Motor neuron (in vitro differentiated cells): ENCODE measurements around the gene UBE2D4. TPM values are rescaled to one million over a fixed set of nuclear protein-coding genes. Genes with fewer than 3 reads are reported as not detected.

Experiments
- ATAC-seq, 8 experiments: fragments of 200-7000 bp; cut with Tn5 transposase; replicated peaks in 6 of 8; 2 replicates each; pipeline ENCODE4 v1.8.0; 2021; ENCODE audit warnings: mild to moderate bottlenecking in 8 of 8, moderate library complexity in 8 of 8
- H3K27ac ChIP-seq, 2 donors: fragments of 250-450 bp; sonication (Bioruptor Pico); 2 replicates each; pipeline ENCODE4 v1.9.0; 2021; ENCODE audit warnings: antibody characterized with exemption in 2 of 2, mild to moderate bottlenecking in 2 of 2, moderate library complexity in 1 of 2
- H3K4me1 ChIP-seq, 2 donors: fragments of 250-450 bp; sonication (Bioruptor Pico); replicated peaks in 1 of 2; 2 replicates each; pipeline ENCODE4 v1.6.1; 2021; ENCODE audit warnings: antibody characterized with exemption in 2 of 2, mild to moderate bottlenecking in 2 of 2, moderate library complexity in 1 of 2
- H3K4me3 ChIP-seq, 5 donors: fragments of 250-450 bp; sonication (Bioruptor Pico); 2 replicates each; pipeline ENCODE4 v1.9.0; 2021; ENCODE audit warnings: antibody characterized with exemption in 5 of 5, mild to moderate bottlenecking in 5 of 5, moderate library complexity in 4 of 5
- WGBS, 10 experiments: fragments of 450-650 bp; shearing (Covaris generic); methylation state at CpG; one replicate each; pipeline ENCODE4 v1.0.0; 2022; 5-methylcytosine and 5-hydroxymethylcytosine counted together
- in situ Hi-C, 9 experiments: fragments of 400-800 bp; cut with MboI; loops; one replicate each; pipeline ENCODE4 v1.15.0; 2021; ENCODE audit warnings: low sequenced_read_pairs in 9 of 9, low pct_unique_long_range_greater_than_20kb in 2 of 9; ENCODE audit not compliant: unreplicated experiment in 9 of 9
- total RNA-seq, 8 experiments: library from RNA; unstranded; fragments of 300-600 nt; gene quantifications; 2 replicates each; pipeline versions ENCODE4 v1.2.3 to v1.2.4, GENCODE V29; 2022

UBE2D4 gene
- total RNA-seq, 8 experiments from 2014 or later, result 8.3 to 29.7 (median 10.7) TPM

DNA sequence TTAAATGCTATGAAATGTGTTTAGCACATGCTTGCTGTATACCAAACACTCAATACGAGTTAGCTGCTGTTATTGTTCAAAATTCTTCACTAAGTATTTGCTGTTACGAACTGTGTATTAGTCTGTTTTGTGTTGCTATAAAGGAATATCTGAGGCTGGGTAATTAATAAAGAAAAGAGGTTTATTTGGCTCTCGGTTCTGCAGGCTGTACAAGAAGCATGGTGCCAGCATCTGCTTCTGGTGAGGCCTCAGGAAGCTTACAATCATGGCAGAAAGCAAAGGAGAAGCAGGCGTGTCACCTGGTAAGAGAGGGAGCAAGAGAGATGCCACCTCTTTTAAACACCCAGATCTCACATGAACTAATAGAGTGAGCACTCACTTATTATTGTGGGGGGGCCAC lies 1.6 kb downstream of the UBE2D4 start:
- peaks cover 0 to 10% of the 10 kb centered on the region in 2 donors for H3K4me1 ChIP-seq
- no peak for ATAC-seq
- WGBS, 10 experiments, result 60 to 100% (median 93%) methylated on average over 1 to 3 of the region's 4 CpGs; no CpG with 5 or more reads in 3 of the 10 experiments
- in situ Hi-C loops, result no loop called here
- H3K4me3 ChIP-seq, result no peak overlapping the region
- no peak overlapping the region for H3K27ac ChIP-seq

DNA sequence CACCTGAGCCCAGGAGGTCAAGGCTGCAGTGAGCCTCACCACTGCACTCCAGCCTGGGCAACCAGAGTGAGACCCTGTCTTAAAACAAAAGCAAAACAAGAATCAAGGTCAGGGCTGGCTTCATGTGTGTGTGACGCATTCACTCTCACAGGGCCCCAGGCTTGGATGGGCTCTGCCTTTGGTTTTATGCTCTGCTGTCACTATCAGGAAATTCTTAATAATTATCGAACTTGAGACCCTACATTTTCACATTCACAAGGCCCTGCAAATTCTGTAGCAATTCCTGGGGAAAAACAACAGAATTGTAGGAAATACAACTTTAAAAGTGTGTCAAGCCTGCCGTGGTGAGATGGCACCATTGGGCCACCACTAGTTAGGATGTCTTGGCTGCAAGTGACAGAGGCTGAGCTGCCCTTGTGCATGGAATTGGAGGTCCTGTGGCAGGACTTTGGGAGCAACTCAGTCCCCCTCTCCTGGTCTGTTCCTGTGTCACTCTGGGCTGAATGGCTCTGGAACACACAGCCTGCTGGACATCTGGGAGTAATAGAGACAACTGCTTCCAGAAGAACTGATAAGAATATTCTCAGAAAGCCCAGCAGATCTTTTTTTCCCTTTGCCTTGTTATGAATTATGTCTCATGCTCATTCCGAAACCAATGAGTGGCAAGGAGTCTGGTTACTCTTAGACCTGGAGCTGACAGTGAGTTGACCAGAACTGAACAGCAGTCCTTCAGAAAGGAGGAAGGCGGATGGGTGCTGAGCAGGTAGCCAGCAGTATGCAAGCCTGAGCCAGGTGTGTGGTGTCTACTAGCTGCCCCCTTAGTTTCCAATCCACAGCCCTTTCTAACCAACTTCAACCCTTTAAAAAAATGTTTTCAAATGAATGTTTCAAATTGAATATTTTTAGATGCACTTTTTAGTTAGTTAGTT lies 3.6 kb downstream of the UBE2D4 start:
- in situ Hi-C loops, result no loop called here
- Histone ChIP-seq H3K4me1 (peaks cover 0 to 10% of the 10 kb centered on the region in 2 donors), H3K27ac (no peak overlapping the region), H3K4me3 (no peak overlapping the region)
- 43 to 100% (median 83%) methylated on average over 1 to 5 of the region's 5 CpGs; no CpG with 5 or more reads in 3 of the 10 experiments for WGBS, 10 experiments
- ATAC-seq, result no peak

DNA sequence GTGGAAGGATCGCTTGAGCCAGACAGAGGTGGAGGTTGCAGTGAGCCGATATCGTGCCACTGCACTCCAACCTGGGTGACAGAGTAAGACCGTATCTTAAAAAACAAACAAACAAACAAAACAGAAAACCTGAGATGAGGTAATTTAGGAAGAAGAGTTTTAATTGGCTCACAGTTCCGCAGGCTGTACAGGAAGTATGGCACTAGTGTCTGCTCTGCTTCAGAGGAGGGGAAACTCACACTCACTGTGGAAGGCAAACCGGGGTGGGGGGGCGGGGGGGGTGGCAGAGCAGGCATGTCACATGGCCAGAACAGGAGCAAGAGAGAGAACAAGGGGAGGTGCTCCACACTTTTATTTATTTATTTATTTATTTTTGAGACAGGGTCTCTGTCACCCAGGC lies 5.1 kb downstream of the UBE2D4 start:
- 80 to 100% (median 90%) methylated on average over 1 to 5 of the region's 7 CpGs; no CpG with 5 or more reads in 2 of the 10 experiments for WGBS, 10 experiments
- peaks cover 0 to 4% of the 10 kb centered on the region in 2 donors for H3K4me1 ChIP-seq
- ATAC-seq, result no peak
- in situ Hi-C loops, result no loop called here
- H3K27ac ChIP-seq, result no peak overlapping the region
- no peak overlapping the region for H3K4me3 ChIP-seq

DNA sequence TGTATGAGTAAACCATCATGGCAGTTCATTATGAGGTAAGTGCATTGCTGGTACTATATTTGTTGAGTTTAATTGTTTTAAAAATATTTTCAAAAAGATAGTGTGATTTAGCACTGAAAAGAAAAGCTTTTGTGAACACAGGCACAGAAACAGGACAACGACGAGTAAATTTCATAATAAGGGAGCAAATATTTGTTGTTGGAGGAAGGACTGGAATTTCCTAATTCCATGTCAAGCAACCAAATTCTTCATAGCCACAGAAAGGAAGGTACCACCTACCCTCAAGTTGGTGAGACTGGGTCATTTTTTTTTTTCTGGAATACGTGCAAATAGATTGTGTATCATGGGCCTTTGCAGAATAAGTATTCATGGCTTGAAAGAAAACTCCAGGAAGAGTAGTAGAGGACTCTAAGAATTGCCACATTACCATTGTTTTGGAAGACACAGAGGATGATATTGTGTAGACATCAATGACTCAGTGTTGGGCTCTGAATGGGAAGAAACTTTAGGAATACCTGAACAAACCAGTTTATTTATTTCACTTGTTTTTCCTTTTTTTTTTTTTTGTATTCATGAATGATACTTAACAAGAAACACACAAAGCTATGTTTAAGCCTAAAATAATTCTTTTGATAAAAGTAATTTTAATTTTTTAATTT lies 7.8 kb downstream of the UBE2D4 start:
- ATAC-seq, result peak in 3 of 8 experiments; percentile 18 to 25 (median 20)
- in situ Hi-C loops, result no loop called here
- Histone ChIP-seq H3K27ac (no peak overlapping the region), H3K4me3 (no peak overlapping the region), H3K4me1 (no peaks in the 10 kb centered on the region)
- 75 to 100% (median 98%) methylated on average over 1 to 3 of the region's 3 CpGs; no CpG with 5 or more reads in 1 of the 10 experiments for WGBS, 10 experiments

DNA sequence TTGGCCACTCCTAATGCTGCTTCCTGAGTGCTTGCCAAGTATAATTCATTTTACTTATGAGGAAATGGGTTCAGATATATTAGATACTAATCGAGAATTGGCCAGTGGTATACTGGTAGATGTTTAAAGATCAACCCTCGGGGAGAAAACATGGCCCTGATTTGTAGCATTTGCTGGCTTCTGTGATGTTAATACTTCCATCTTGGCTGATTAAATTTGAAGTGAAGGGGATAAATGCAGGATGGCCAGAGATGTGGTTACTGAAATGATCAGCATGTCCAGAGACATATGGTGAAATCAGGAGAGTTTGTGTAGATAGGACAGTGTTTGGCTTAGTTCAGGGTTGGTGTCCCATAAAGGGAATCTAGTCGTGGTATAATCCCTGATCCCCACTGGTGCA lies 11.2 kb downstream of the UBE2D4 start:
- ATAC-seq, result no peak
- Histone ChIP-seq H3K4me3 (no peak overlapping the region), H3K4me1 (no peaks in the 10 kb centered on the region), H3K27ac (no peak overlapping the region)
- 31 to 100% (median 72%) methylated on average over 1 to 3 of the region's 3 CpGs; no CpG with 5 or more reads in 2 of the 10 experiments for WGBS, 10 experiments
- in situ Hi-C loops, result no loop called here

DNA sequence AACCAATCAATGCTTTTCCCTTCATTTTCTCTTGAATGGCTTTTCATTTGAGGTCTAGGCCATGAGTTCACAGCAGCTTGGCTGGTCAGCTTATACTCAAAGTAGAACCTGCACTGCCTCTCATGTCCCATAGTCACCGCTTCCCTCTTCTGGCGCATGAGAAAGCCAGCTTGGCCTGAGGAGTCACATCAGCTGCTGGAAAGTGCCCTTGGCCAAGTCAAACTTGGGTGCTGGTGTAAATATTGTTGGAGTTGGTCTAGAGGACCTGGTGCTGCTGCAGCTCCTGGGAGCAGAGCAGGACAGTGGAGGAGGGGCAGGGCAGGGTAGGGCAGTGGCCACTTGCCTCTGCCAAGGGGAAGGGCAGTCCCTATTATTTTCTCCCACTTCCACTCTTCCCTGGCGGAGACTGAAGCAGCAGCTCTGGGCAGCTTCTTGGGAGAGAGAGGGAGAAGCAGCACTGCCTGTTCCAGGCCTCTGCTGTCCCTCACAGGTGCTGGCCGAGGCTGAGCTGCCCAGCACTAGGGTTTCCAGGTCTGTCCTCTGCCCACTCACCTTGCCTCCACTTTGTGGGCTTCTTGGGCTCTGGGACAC lies 12.8 kb downstream of the UBE2D4 start:
- Histone ChIP-seq H3K4me3 (no peak overlapping the region), H3K4me1 (no peaks in the 10 kb centered on the region), H3K27ac (no peak overlapping the region)
- in situ Hi-C loops, result no loop called here
- 67 to 100% (median 96%) methylated on average over 1 to 2 of the region's 4 CpGs; no CpG with 5 or more reads in 4 of the 10 experiments for WGBS, 10 experiments
- ATAC-seq, result no peak

DNA sequence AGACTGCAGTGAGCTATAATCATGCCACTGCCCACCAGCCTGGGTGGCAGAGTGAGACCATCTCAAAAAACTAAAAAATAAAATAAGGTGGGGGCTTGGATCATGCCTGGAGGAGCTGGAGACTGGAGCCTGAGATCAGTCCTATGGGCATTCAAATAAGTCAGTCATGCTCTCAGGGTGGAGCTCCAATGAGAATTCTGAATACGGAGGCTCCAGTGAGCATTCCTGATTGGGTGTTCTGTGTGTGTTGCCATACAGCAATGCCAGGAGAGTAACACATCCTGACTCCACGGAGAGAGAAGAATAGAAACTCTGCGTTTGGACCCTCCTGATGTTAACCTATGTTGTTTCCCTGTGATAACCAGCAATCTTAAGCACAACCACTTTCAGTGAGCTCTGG lies 16.0 kb downstream of the UBE2D4 start:
- Histone ChIP-seq H3K4me3 (no peak overlapping the region), H3K4me1 (no peaks in the 10 kb centered on the region), H3K27ac (no peak overlapping the region)
- ATAC-seq, result peak in 3 of 8 experiments; percentile 92 to 97 (median 96)
- 0 to 83% (median 35%) methylated on average over 1 to 2 of the region's 3 CpGs; no CpG with 5 or more reads in 4 of the 10 experiments for WGBS, 10 experiments
- in situ Hi-C loops, result no loop called here

DNA sequence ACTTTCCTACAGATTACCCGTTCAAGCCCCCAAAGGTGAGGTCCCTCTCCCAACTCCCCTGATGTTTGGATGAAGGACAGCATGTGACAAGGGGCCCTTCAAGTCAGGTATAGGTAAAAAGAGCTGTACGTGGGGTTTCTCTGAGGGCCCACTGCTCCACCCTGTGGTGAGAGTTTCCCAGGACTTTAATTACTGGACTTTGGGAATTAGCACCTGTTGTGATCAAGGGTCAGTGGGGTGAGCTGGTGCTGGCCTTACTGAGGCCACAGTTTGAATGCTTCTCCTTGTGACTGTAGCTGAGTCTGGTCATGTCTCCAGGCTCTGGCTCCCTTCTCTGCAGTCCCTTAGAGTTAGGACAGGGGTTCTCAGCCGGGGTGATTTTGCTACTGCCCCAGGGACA lies 16.8 kb downstream of the UBE2D4 start:
- WGBS, 10 experiments, result 75 to 100% (median 94%) methylated on average over 1 to 2 of the region's 3 CpGs; no CpG with 5 or more reads in 6 of the 10 experiments
- no peak for ATAC-seq
- in situ Hi-C loops, result no loop called here

DNA sequence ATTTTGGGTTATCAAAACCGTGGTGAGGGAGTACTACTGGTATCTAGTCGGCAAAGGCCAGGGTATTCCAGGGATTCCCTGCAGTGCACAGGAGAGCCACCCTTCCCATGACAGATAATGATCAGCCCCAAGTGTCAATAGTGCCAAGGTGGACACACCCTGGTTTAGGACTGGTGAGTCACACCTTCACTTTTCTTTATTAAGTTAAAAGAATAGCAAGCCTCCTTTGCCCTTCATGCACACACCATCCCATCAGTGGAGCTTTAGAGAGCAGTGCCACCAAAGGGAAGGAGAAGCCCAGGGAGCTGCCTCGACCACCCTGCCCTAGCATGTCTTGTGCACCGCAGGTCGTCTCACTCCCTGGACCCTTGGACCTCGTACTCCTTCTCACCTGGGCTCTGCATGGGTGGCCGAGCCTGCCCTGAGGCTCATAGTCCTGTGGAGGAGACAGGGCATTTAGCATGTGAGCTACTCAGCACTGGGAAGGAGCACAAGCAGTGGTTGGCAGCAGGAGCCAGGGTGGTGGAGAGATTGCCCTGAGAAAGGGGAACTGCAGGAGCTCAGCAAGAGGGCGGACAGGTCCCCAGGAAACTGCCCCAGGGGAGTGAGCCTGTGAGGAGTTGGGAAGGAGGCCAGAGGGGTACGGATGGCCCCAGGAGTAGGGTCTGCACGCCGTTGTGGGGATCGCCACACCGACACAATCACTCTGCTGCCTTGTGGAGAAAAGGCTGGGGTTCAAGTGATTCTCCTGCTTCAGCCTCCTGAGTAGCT lies 17.4 kb downstream of the UBE2D4 start:
- 8 to 88% (median 74%) methylated on average over 1 to 9 of the region's 13 CpGs; no CpG with 5 or more reads in 4 of the 10 experiments for WGBS, 10 experiments

More for the DNA sequence above, 16.8 kb downstream of the UBE2D4 start:
- Histone ChIP-seq H3K4me1 (no peaks in the 10 kb centered on the region), H3K27ac (no peak overlapping the region), H3K4me3 (no peak overlapping the region)

DNA sequence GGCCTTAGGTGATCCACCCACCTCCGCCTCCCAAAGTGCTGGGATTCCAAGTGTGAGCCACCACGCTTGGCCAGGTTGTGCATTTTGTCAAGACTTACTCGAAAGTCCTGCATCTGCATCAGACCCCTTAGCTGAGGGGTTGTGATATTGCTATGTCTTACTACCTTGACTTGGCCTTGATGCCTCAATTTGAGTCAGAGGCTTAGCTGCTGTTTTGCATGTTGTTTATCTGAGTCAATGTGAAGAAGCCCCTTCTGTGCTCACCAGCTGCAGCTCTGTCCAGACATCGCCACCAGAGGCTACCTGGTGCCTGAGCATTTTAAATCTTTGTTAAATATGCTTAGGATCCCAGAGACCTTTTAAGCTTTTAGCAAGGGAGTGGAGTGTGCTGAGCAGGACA lies 18.1 kb downstream of the UBE2D4 start:
- no peak overlapping the region for H3K27ac ChIP-seq
- in situ Hi-C loops, result no loop called here
- 83 to 100% (median 93%) methylated on average over 1 to 4 of the region's 4 CpGs; no CpG with 5 or more reads in 4 of the 10 experiments for WGBS, 10 experiments

More for the DNA sequence above, 17.4 kb downstream of the UBE2D4 start:
- Histone ChIP-seq H3K4me1 (no peaks in the 10 kb centered on the region), H3K27ac (no peak overlapping the region), H3K4me3 (no peak overlapping the region)
- in situ Hi-C loops, result no loop called here
- ATAC-seq, result peak in 2 of 8 experiments; percentile 25 to 33

DNA sequence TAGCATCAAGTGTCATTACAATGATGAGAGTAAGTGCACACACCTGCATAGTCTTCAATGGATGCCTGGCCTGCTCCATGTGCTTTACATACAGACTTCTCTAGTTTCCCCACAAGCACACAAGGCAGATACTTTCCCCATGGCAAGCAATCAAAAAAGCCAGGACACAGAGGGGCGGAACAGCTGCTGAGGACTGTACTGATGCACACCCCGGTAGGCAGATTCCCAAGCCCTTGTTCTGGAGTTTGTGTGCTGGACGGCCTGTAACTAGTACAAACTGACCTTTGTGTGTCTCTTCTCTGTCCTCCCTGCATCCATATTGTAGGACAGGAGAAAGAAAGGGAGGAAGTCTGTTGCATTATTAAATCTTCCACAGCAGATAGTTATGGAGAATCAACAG lies 25.8 kb downstream of the UBE2D4 start:
- ATAC-seq, result no peak
- 63 to 88% (median 72%) methylated on average over 1 to 3 of the region's 3 CpGs; no CpG with 5 or more reads in 6 of the 10 experiments for WGBS, 10 experiments
- no peak overlapping the region for H3K4me3 ChIP-seq
- no peak overlapping the region for H3K27ac ChIP-seq
- no peaks in the 10 kb centered on the region for H3K4me1 ChIP-seq
- in situ Hi-C loops, result no loop called here

More for the DNA sequence above, 18.1 kb downstream of the UBE2D4 start:
- no peaks in the 10 kb centered on the region for H3K4me1 ChIP-seq
- no peak overlapping the region for H3K4me3 ChIP-seq
- no peak for ATAC-seq

DNA sequence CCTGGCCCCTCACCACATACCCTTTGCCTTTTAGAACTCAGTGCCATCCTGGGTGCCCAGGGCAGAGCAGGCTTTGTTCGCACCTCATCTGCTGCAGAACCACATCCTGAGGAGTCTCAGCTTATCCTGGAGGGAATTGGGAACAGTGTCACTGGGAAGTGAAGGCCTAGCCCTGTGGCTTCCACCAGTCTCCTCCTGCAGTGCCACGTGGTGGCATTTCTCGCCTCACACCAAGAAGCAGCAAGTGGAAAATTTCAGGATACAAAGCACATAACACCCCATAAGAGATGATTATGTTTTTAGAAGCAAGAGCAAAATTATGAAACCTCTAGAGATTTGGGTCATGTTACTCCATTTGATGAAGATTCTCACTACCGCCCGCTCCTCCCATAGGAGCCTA lies 26.8 kb downstream of the UBE2D4 start:
- no peak overlapping the region for H3K4me3 ChIP-seq
- H3K4me1 ChIP-seq, result no peaks in the 10 kb centered on the region
- WGBS, 10 experiments, result 60 to 100% (median 100%) methylated on average over 1 to 5 of the region's 5 CpGs; no CpG with 5 or more reads in 1 of the 10 experiments
- ATAC-seq, result no peak
- in situ Hi-C loops, result no loop called here
- H3K27ac ChIP-seq, result no peak overlapping the region
